K562 (cell line): ENCODE results near the gene RFC5. TPM values are rescaled to one million over a fixed set of nuclear protein-coding genes. Genes with fewer than 3 reads are reported as not detected.
A peak's percentile ranks its signal among the peaks of the same experiment; 100 is the strongest.

Experiments
- ATAC-seq: fragments of 200-7000 bp; cut with Tn5 transposase; 3 replicates; pipeline ENCODE4 v1.9.1; 2020; ENCODE audit warnings: moderate library complexity
- BruUV-seq: library from RNA; stranded (reverse); fragments of 400-500 nt; replicated peaks from 2 replicates; lab custom pipeline; 2021; lab: Mats Ljungman, UMichigan
- CTCF ChIA-PET: fragments of 300-600 bp; formaldehyde crosslinking; extraction: SDS; loops from one replicate; lab custom pipeline; 2021; ENCODE audit warnings: low intra/inter-chr PET ratio; lab: Yijun Ruan, JAX
- POLR2A ChIA-PET: fragments of 300-600, 350-650 bp; sonication (Branson Sonifier 250); formaldehyde crosslinking; extraction: SDS; loops from one replicate; lab custom pipeline; 2021; ENCODE audit warnings: antibody characterized with exemption, inconsistent platforms; lab: Yijun Ruan, JAX
- DNase-seq, 4 experiments: peaks; one replicate each; pipeline versions ENCODE4 v3.0.0 to v3.0.0-alpha.2; 2011 to 2018; ENCODE audit warnings: low spot score in 3 of 4, mixed read lengths in 3 of 4; ENCODE audit errors: extremely low read depth in 1 of 4
- FAIRE-seq: peaks from 2 replicates; lab custom pipeline; 2011; peaks lifted over from hg19 to GRCh38; lab: Jason Lieb, UNC
- H2AFZ ChIP-seq: 2 replicates; pipeline ENCODE4 v1.6.0; 2011; ENCODE audit warnings: low read depth, low read length, control low read depth, inconsistent platforms
- H3K27ac ChIP-seq: fragments of 200-600 bp; 3 replicates; pipeline ENCODE4 v1.8.0; 2011; ENCODE audit warnings: low read depth, mild to moderate bottlenecking, control low read depth, inconsistent platforms, low read length, moderate library complexity, mixed read lengths; ENCODE audit errors: extremely low read depth
- H3K27me3 ChIP-seq, 2 experiments: fragments of 300-600 bp in 1 of 2; 2 replicates in 1 of 2; 3 replicates in 1 of 2; pipeline versions ENCODE4 v1.6.0 to v1.8.0; 2011; ENCODE audit warnings: inconsistent platforms in 2 of 2, low read length in 2 of 2, mild to moderate bottlenecking in 1 of 2, mixed read lengths in 1 of 2, moderate library complexity in 1 of 2; ENCODE audit not compliant: control insufficient read depth in 2 of 2, insufficient read depth in 2 of 2
- H3K36me3 ChIP-seq: fragments of 300-600 bp; 3 replicates; pipeline ENCODE4 v1.8.0; 2011; ENCODE audit warnings: mild to moderate bottlenecking, low read length, inconsistent platforms; ENCODE audit not compliant: control insufficient read depth, insufficient read depth
- H3K4me1 ChIP-seq, 2 experiments: fragments of 200-600 bp in 1 of 2; replicated peaks in 1 of 2; 2 replicates in 1 of 2; 3 replicates in 1 of 2; pipeline versions ENCODE4 v1.5.1 to v1.8.0; 2011; ENCODE audit warnings: inconsistent platforms in 2 of 2, low read length in 2 of 2, mild to moderate bottlenecking in 1 of 2, mixed read lengths in 1 of 2, moderate library complexity in 1 of 2; ENCODE audit not compliant: control insufficient read depth in 2 of 2, insufficient read depth in 2 of 2
- H3K4me2 ChIP-seq: 2 replicates; pipeline ENCODE4 v1.6.1; 2011; ENCODE audit warnings: low read length, control low read depth, inconsistent platforms, mixed read lengths; ENCODE audit not compliant: insufficient read depth
- H3K4me3 ChIP-seq: fragments of 200-600 bp; sonication (generic), shearing (Covaris generic); 2 replicates; pipeline ENCODE4 v1.5.1; 2016; ENCODE audit warnings: control low read depth, inconsistent platforms
- H3K79me2 ChIP-seq: fragments of 200-600 bp; 3 replicates; pipeline ENCODE4 v1.8.0; 2011; ENCODE audit warnings: low read length, inconsistent platforms; ENCODE audit not compliant: control insufficient read depth, insufficient read depth
- H3K9ac ChIP-seq, 2 experiments: 2 replicates each; pipeline versions ENCODE4 v1.6.0 to v1.6.1; 2011; ENCODE audit warnings: low read depth in 2 of 2, low read length in 2 of 2, control low read depth in 1 of 2, inconsistent platforms in 1 of 2, mild to moderate bottlenecking in 1 of 2, mixed read lengths in 1 of 2; ENCODE audit not compliant: insufficient read depth in 1 of 2
- H3K9me1 ChIP-seq: one replicate; pipeline ENCODE4 v1.6.0; 2011; ENCODE audit warnings: inconsistent platforms, mild to moderate bottlenecking, low read length, moderate library complexity; ENCODE audit not compliant: control insufficient read depth, insufficient read depth
- H3K9me3 ChIP-seq: replicated peaks from 2 replicates; pipeline ENCODE4 v1.5.1; 2011; ENCODE audit warnings: low read depth, low read length, inconsistent platforms; ENCODE audit not compliant: control insufficient read depth, insufficient read depth
- H4K20me1 ChIP-seq: replicated peaks from 2 replicates; pipeline ENCODE4 v1.6.1; 2011; ENCODE audit warnings: low read length, inconsistent platforms, mixed read lengths; ENCODE audit not compliant: control insufficient read depth, insufficient read depth
- BRF1 ChIP-seq: IDR thresholded peaks from 3 replicates; pipeline ENCODE4 v1.6.1; 2011; ENCODE audit warnings: borderline replicate concordance, mild to moderate bottlenecking; ENCODE audit not compliant: insufficient read length; ENCODE audit errors: extremely low read depth
- CEBPG ChIP-seq, 3 experiments: fragments of 200-800 bp in 1 of 3; sonication (Bioruptor generic) in 1 of 3; sonication (generic) in 1 of 3; formaldehyde crosslinking in 1 of 3; IDR thresholded peaks in 2 of 3; conservative IDR thresholded peaks in 1 of 3; 2 replicates each; pipeline versions ENCODE4 v1.6.1 to v1.8.0; 2016 to 2022; ENCODE audit warnings: missing compliant biosample characterization in 2 of 3, missing genetic modification characterization in 2 of 3, mild to moderate bottlenecking in 1 of 3, missing genetic modification reagents in 1 of 3
- ESRRA ChIP-seq: fragments of 450-650 bp; IDR thresholded peaks from 2 replicates; pipeline ENCODE4 v1.6.1; 2014; ENCODE audit warnings: low read depth, mild to moderate bottlenecking, moderate library complexity, borderline replicate concordance
- TRIM24 ChIP-seq, 2 experiments: fragments of 450-650 bp; IDR thresholded peaks; 2 replicates each; pipeline ENCODE4 v1.6.1; 2016
- ZNF174 ChIP-seq: fragments of 250-450 bp; sonication (Bioruptor Pico); IDR thresholded peaks from 2 replicates; pipeline ENCODE4 v1.4.0; 2020; ENCODE audit warnings: mild to moderate bottlenecking
- ZNF444 ChIP-seq: fragments of 250-450 bp; sonication (Bioruptor Pico); IDR thresholded peaks from 2 replicates; pipeline ENCODE4 v1.4.0; 2020; ENCODE audit warnings: mild to moderate bottlenecking, moderate library complexity
- WGBS: fragments of 100-300 bp; shearing (Covaris generic); methylation state at CpG from one replicate; pipeline ENCODE4 v1.1.6; 2016; ENCODE audit warnings: low coverage, mixed read lengths; ENCODE audit not compliant: insufficient coverage; ENCODE audit errors: missing lambda C conversion rate; 5-methylcytosine and 5-hydroxymethylcytosine counted together
- in situ Hi-C: fragments of 300-500 bp; cut with MboI; formaldehyde crosslinking; loops from 4 replicates; pipeline ENCODE4 v1.15.0; 2018; ENCODE audit warnings: inconsistent platforms, mixed read lengths
- intact Hi-C: fragments of 100-400 bp; cut with micrococcal nuclease; formaldehyde crosslinking; loops from 2 replicates; pipeline ENCODE4 v1.14.2; 2022
- polyA plus RNA-seq, 8 experiments: library from polyadenylated mRNA; depleted of rRNA in 4 of 8; stranded (reverse) in 5 of 8; unstranded in 3 of 8; fragments of >200 nt; fragmentation: Nextera tagmentation in 2 of 8; fragmentation: Illumina TruSeq in 1 of 8; extraction: Ambion mirVana in 2 of 8; extraction: Trizol in 1 of 8; gene quantifications; 2 replicates each; pipeline versions ENCODE4 v1.2.1 to v1.2.3, GENCODE V29; 2011 to 2014; ENCODE audit warnings: inconsistent platforms in 1 of 8, missing spikeins in 1 of 8
- total RNA-seq, 7 experiments: library from RNA; depleted of rRNA in 6 of 7; stranded (reverse); fragments of >200 nt in 6 of 7; fragmentation: Illumina TruSeq in 2 of 7; extraction: Trizol in 2 of 7; gene quantifications; 2 replicates each; pipeline versions ENCODE4 v1.2.1 to v1.2.3, GENCODE V29; 2011 to 2021; ENCODE audit warnings: low replicate concordance in 1 of 7
- TF ChIP-seq, protein P1 (sequence below), 2 experiments: fragments of 450-650 bp in 1 of 2; sonication (generic) in 1 of 2; formaldehyde crosslinking in 1 of 2; IDR thresholded peaks in 1 of 2; conservative IDR thresholded peaks in 1 of 2; 2 replicates each; pipeline versions ENCODE4 v1.6.1 to v1.8.1; 2016 to 2023; ENCODE audit warnings: mild to moderate bottlenecking in 2 of 2, moderate library complexity in 2 of 2, inconsistent platforms in 1 of 2, missing genetic modification reagents in 1 of 2

RFC5 gene
- total and polyA plus RNA-seq, 9 of the 15 experiments (the other 6 are each of a cell fraction or from before 2014, with no cell fraction given) = 61.8 to 189 (median 92.9) TPM

DNA sequence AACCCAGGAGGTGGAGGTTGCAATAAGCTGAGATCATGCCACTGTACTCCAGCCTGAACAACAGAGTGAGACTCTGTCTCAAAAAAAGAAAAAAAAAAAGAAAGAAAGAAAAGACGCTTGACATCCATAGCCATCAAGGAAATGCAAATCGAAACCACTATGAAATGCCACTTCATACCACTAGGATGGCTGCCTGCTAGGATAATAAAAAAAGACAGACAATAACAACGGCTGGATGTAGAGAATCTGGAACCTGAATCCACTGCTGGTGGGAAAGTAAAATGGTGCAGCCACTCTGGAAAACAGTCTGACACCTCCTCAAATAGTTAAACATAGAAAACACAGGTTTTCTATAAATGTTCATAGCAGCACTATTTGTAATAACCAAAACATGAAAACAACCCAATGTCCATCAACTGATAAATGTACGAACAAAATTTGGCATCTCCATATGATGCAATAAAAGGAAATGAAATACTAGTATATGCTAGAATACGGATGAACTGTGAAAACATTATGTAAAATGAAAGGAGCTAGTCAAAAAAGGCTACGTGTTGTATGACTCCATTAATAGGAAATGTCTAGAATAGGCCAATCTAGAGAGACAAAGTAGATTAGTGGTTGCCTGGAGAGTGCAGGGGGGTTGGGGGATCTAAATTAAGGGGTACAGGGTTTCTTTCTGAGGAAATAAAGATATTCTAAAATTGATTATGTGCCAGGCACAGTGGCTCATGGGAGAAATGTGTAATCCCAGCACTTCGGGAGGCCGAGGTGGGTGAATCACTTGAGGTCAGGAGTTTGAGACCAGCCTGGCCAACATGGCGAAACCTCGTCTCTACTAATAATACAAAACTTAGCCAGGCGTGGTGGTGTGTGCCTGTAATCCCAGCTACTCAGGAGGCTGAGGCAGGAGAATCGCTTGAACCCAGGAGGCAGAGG, 34.7 kb downstream of the RFC5 start:
- H3K9ac ChIP-seq = no peak overlapping the region
- CTCF ChIA-PET = no interaction called here
- DNase-seq = no peak
- POLR2A ChIA-PET = interaction anchor here (1.0 kb wide), 1 partner anchor 11 kb away, joined by 3 read pairs; no protein-coding TSS in a partner anchor
- in situ Hi-C loops = no loop called here
- WGBS = 94% methylated on average over 11 of the region's 12 CpGs
- H3K9me3 ChIP-seq = no peaks in the 10 kb centered on the region
- no peak for FAIRE-seq
- peaks cover 46% of the 10 kb centered on the region; the same call in 2 of the 3 replicates for H3K36me3 ChIP-seq
- no TSS peak for BruUV-seq
- TF ChIP-seq ZNF174 = no peak
- no peak for TF ChIP-seq CEBPG (CRISPR knock-in tag; IDR thresholded peaks at IDR 0.05)
- TF ChIP-seq CEBPG (tag; conservative IDR thresholded peaks at IDR 0.05 in 1 of 2, IDR thresholded peaks at IDR 0.05 in 1 of 2) = peak; percentile 63 to 73
- peak in 1 of 2 experiments; percentile 17; a peak in 1 of 4 replicates for TF ChIP-seq TRIM24 (IDR thresholded peaks at IDR 0.05)
- TF ChIP-seq, protein P1, sequence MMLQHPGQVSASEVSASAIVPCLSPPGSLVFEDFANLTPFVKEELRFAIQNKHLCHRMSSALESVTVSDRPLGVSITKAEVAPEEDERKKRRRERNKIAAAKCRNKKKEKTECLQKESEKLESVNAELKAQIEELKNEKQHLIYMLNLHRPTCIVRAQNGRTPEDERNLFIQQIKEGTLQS (IDR thresholded peaks at IDR 0.05) = peak; percentile 55
- TF ChIP-seq, protein P1 (CRISPR knock-in tag; conservative IDR thresholded peaks at IDR 0.05) = no peak
- no peak for TF ChIP-seq ESRRA
- no peak for TF ChIP-seq BRF1
- TF ChIP-seq ZNF444 (CRISPR knock-in tag) = no peak
- H3K79me2 ChIP-seq = peaks cover 5% of the 10 kb centered on the region; the same call in 1 of the 3 replicates
- no peak for ATAC-seq
- no peaks in the 10 kb centered on the region for H3K4me1 ChIP-seq
- H3K27ac ChIP-seq = no peak overlapping the region
- no peaks in the 10 kb centered on the region for H4K20me1 ChIP-seq
- intact Hi-C loops = no loop called here
- no peaks in the 10 kb centered on the region for H3K27me3 ChIP-seq
- H3K9me1 ChIP-seq = no peaks in the 10 kb centered on the region
- no peak overlapping the region for H3K4me2 ChIP-seq
- H3K4me3 ChIP-seq = no peak overlapping the region
- H2AFZ ChIP-seq = no peak overlapping the region
